ENCODE measurements around the gene RND3. TPM values are rescaled to one million over a fixed set of nuclear protein-coding genes. Genes with fewer than 3 reads are reported as not detected.
A peak's percentile ranks its signal among the peaks of the same experiment; 100 is the strongest.

The RND3 gene
- polyA plus RNA-seq, 1 experiment, result 255 TPM

DNA sequence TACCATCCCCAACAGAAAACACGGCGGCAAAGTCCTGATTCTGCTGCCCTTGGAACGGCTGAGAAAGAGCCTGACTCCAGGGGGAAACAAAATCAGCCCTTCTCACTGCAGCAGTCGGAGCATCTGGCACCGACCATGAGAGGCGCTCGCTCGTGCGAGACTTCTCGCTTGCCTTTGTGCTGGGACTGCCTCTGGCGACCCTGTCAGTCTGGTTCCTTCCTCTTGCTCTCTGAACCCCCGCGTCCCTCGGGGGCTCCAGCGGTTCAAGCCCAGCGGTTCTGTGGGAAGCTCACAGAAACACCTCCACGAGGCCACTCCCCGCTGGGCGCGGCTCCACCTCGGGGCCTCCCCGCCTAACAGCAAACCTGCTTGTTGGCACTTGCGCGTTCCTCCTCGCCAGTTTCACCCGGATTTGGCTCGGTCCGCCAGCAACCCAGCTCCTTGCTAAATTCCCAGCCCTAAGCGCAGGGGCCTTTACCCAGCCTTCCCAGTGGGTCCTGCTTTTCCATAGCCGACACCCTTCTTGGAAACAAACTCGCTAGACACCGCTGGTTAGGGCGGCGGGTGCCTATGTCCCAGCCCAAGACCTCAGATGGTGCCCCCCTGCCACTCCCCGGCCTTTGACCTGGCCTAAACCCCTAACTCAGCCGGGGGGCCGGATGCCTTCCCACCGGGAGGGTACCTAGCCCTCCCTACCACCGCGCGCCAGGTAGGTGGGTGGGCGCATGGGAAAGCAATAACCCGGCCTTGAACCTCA, 2.2 kb downstream of the RND3 start:
- no peak for DNase-seq (ENCODE audit: low read depth)
- ChIA-PET CTCF (interaction anchor here (1.2 kb wide), 1 partner anchor 754 kb away, joined by 4 read pairs; no protein-coding TSS in a partner anchor), POLR2A (interaction anchor here (0.6 to 2.1 kb wide), 10 partner anchors 13 to 841 kb away, joined by 3 to 12 read pairs (median 4); no protein-coding TSS in a partner anchor)
- TF ChIP-seq, protein P1, sequence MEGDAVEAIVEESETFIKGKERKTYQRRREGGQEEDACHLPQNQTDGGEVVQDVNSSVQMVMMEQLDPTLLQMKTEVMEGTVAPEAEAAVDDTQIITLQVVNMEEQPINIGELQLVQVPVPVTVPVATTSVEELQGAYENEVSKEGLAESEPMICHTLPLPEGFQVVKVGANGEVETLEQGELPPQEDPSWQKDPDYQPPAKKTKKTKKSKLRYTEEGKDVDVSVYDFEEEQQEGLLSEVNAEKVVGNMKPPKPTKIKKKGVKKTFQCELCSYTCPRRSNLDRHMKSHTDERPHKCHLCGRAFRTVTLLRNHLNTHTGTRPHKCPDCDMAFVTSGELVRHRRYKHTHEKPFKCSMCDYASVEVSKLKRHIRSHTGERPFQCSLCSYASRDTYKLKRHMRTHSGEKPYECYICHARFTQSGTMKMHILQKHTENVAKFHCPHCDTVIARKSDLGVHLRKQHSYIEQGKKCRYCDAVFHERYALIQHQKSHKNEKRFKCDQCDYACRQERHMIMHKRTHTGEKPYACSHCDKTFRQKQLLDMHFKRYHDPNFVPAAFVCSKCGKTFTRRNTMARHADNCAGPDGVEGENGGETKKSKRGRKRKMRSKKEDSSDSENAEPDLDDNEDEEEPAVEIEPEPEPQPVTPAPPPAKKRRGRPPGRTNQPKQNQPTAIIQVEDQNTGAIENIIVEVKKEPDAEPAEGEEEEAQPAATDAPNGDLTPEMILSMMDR (IDR thresholded peaks at IDR 0.05; ENCODE audit: insufficient read depth, low read depth, low read length), result no peak
- peak overlapping the region; percentile 98 for H3K4me3 ChIP-seq (ENCODE audit: low read depth, low read length)
- peaks cover 16% of the 10 kb centered on the region for H3K36me3 ChIP-seq (ENCODE audit: control insufficient read depth, insufficient read depth, low read length)
- no peaks in the 10 kb centered on the region for H3K27me3 ChIP-seq (ENCODE audit: control insufficient read depth, insufficient read depth, low read length)

DNA sequence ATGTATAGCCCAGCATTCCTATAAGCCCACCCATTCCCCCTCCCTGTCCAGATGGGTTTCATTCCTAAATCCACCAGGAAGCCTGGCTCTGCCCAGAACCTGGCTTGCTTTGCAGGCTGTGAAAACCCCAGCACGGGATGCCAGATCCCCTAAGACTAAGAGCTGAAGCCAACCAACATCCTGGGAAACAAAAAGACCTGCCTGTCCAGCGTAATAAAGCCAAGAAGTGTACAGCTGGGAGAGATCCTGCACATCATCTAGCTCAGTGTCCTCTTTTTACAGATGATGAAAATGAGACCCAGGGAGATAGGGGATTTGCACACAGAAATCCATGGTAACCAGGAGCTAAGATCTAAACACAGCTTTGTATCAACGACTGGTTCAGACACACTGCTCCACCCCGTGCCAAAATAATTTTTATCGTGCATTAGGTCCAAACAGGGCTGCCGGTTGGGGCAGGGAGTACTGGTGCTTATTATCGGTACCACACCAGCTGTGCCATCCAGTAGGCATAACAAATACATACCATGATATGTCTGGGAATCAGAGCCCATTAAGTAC, 2.9 kb downstream of the RND3 start:
- ChIA-PET POLR2A (interaction anchor here (0.6 to 2.1 kb wide), 7 partner anchors 103 to 392 kb away, joined by 3 to 12 read pairs (median 5); no protein-coding TSS in a partner anchor), CTCF (interaction anchor here (0.7 to 1.2 kb wide), 2 partner anchors 754 to 853 kb away, joined by 3 to 4 read pairs; no protein-coding TSS in a partner anchor)

DNA sequence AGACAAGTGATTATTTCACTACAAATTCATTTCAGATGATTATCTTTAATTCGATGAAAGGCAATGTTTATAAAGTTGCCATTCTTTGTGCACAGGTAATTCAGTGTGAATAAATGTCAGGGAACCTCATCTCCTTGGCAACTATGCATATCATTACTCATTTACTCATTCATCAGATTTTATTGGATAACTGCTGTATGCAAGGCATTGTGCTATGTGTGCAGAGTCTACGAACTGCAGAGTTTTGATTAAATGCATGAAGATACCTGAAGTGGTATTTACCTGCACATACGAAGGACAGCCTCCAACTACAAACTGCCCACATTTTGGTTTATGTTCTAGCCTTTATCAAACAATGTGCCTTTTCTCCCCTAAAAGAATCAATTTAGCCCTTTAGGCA, 3.5 kb downstream of the RND3 start:
- ChIA-PET POLR2A (interaction anchor here (0.6 to 1.1 kb wide), 2 partner anchors 45 to 271 kb away, joined by 4 read pairs; no protein-coding TSS in a partner anchor), CTCF (interaction anchor here (0.7 to 1.2 kb wide), 2 partner anchors 755 to 854 kb away, joined by 3 to 4 read pairs; no protein-coding TSS in a partner anchor)
- Histone ChIP-seq H3K27me3 (ENCODE audit: control insufficient read depth, insufficient read depth, low read length) (no peaks in the 10 kb centered on the region), H3K4me3 (ENCODE audit: low read depth, low read length) (peak overlapping the region; percentile 98), H3K36me3 (ENCODE audit: control insufficient read depth, insufficient read depth, low read length) (peaks cover 16% of the 10 kb centered on the region)
- TF ChIP-seq, protein P1 (IDR thresholded peaks at IDR 0.05; ENCODE audit: insufficient read depth, low read depth, low read length), result no peak
- no peak for DNase-seq (ENCODE audit: low read depth)

More for the DNA sequence above, 2.9 kb downstream of the RND3 start:
- TF ChIP-seq, protein P1 (IDR thresholded peaks at IDR 0.05; ENCODE audit: insufficient read depth, low read depth, low read length), result no peak
- DNase-seq (ENCODE audit: low read depth), result no peak
- Histone ChIP-seq H3K4me3 (ENCODE audit: low read depth, low read length) (peak overlapping the region; percentile 98), H3K36me3 (ENCODE audit: control insufficient read depth, insufficient read depth, low read length) (peaks cover 16% of the 10 kb centered on the region), H3K27me3 (ENCODE audit: control insufficient read depth, insufficient read depth, low read length) (no peaks in the 10 kb centered on the region)

- ChIA-PET POLR2A (interaction anchor here (0.6 to 1.3 kb wide), 5 partner anchors 37 to 738 kb away, joined by 3 to 4 read pairs (median 4); no protein-coding TSS in a partner anchor), CTCF (no interaction called here)
- Histone ChIP-seq H3K36me3 (ENCODE audit: control insufficient read depth, insufficient read depth, low read length) (peaks cover 17% of the 10 kb centered on the region), H3K4me3 (ENCODE audit: low read depth, low read length) (peak overlapping the region; percentile 98), H3K27me3 (ENCODE audit: control insufficient read depth, insufficient read depth, low read length) (no peaks in the 10 kb centered on the region)
- TF ChIP-seq, protein P1 (IDR thresholded peaks at IDR 0.05; ENCODE audit: insufficient read depth, low read depth, low read length), result no peak
- DNase-seq (ENCODE audit: low read depth), result no peak
Observed at GRCh38 chr2:150483532-150483931, 3.9 kb downstream of the RND3 start.

All from BJ (cell line).